GM12865 (cell line): Measurements from ENCODE around the gene TRABD2B.

Experiments
- DNase-seq: peaks from one replicate; pipeline ENCODE4 v3.0.0; 2010; ENCODE audit warnings: low read depth
- H3K4me3 ChIP-seq: 2 replicates; pipeline ENCODE4 v1.5.1; 2011; ENCODE audit warnings: mild to moderate bottlenecking, low read depth, low read length, control low read depth
- TF ChIP-seq, protein P1 (sequence below): IDR thresholded peaks from 2 replicates; pipeline ENCODE4 v1.5.1; 2011; ENCODE audit warnings: low read length, control low read depth, low read depth, inconsistent platforms; ENCODE audit not compliant: insufficient read depth; ENCODE audit errors: missing control alignments

The TRABD2B gene

DNA sequence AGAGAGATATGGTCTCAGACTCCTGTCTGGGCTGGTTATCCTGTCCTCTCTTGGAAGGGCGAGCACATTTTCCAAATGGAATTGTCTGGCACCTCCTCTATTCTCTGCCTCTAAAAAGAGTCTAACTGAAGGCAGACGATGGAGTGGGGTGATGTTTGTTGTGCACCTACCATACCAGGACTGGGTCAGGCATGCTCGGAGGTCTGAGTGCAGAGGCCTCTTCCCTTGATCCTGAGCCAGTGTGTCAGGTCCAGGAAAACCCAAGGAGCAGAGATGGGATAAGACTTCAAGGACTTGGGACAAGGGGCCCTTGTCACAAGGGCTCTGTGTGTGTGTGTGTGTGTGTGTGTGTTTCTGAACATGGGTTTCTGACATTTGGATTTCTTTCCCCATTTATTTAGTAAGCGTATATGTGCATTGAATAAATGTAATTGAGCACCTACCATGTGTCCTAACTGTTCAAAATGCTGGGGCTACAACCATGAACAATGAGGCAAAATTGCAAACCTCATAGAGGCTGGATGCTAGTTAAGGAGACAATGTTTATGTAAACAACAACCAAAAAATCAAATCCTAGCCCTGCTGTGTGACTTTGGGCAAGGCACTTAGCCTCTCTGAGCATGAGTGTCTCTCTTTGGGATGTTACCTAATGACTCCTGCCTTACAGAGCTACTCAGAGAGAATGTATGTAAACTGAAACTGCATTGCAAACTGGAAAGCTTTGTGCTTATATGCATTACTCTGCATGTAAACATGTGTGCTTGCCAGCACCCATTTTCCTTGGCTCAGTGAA lies 283.0 kb downstream of the TRABD2B start:
- TF ChIP-seq, protein P1, sequence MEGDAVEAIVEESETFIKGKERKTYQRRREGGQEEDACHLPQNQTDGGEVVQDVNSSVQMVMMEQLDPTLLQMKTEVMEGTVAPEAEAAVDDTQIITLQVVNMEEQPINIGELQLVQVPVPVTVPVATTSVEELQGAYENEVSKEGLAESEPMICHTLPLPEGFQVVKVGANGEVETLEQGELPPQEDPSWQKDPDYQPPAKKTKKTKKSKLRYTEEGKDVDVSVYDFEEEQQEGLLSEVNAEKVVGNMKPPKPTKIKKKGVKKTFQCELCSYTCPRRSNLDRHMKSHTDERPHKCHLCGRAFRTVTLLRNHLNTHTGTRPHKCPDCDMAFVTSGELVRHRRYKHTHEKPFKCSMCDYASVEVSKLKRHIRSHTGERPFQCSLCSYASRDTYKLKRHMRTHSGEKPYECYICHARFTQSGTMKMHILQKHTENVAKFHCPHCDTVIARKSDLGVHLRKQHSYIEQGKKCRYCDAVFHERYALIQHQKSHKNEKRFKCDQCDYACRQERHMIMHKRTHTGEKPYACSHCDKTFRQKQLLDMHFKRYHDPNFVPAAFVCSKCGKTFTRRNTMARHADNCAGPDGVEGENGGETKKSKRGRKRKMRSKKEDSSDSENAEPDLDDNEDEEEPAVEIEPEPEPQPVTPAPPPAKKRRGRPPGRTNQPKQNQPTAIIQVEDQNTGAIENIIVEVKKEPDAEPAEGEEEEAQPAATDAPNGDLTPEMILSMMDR = no peak
- H3K4me3 ChIP-seq = no peak overlapping the region
- DNase-seq = no peak

DNA sequence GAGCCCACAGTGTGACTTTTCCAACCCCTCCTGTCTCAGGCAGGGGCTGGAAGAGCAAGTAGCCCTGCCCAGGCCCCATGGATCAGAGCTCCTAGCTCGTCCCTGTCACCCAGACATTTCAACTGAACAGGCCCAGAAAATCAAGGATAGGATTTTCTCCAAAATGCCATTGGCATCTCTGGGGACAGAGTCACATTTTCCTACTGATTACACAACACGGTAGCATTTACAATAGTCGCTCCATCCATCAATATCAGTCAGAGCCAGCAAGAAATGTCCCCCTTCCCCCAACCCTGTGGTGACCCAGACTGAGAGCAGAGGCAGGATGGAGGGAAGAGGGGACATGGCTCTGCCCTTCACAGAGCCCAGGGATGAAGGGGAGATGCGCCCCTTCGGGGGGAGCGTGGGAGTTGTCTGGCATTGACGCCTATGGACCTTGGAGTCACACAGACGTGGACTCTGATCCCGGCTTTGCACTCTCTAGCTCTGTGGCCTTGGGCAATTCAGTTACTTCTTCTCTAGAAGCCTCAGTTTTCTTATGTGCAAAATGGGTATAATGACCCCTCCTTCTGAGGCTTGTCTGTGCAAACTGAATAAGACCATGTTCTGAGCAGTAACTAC lies 283.7 kb downstream of the TRABD2B start:
- TF ChIP-seq, protein P1 = no peak
- no peak overlapping the region for H3K4me3 ChIP-seq
- DNase-seq = no peak

DNA sequence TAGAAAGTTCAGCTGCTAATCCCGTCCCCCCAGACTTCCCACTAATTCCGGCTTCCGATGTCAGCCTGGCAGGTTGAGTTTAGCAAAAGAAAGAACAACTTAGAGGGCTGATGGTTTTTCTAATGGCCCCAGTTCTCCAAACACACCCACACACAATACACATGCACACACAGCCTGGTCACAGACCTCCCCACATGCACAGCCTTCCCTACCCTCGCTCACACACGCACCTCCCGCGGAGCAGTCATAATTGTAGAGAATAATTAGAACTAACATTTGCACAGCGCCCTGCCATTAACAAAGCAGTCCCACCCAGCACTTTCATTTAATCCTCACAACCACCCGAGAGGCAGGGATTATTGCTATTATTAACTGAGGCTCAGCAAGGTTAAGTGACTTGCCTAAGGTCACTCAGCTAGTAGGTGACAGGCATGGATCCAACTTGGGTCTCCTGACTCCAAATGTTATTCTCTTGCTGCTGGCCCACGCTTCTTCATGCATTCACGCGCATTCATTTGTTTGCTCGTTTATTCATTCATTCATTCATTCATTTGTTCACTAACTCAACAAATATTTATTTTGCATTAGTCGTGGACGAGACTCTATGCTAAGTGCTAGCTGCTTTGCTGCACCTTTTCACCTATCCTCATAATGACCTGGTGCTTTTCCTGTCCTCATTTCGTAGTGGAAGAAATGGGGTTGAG lies 284.4 kb downstream of the TRABD2B start:
- no peak for DNase-seq
- TF ChIP-seq, protein P1 = no peak
- H3K4me3 ChIP-seq = no peak overlapping the region

DNA sequence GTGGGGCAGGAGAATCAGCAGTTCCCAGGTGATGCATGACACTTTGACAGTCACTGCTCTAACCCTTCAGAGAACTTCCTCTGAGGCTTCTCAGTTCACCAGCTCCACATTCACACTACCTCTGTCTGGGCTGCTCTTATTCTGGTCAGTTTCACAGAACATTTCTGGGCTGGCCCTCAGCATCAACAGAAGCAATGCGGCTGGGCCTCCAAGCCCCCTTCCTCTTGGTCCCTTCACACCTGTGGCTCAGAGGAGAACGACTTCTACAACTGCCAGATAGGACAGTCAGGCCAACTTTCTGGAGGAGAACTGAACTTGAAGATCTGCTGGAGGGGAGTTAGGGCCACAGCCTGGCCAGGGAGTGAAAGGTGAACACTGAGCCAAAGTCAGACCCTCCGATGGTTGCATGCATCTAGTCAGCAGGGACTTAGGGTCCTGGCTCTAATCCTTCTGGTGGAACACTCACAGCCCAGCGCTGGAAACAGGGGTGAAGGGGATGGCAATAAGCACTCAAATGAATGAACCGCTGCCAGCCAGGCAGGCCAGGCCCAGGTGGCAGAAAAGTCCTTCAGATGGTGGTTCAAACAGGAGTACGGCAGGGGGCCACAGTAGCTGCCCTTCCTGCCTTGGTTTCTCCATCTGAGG lies 285.2 kb downstream of the TRABD2B start:
- TF ChIP-seq, protein P1 = no peak
- H3K4me3 ChIP-seq = no peak overlapping the region
- no peak for DNase-seq

DNA sequence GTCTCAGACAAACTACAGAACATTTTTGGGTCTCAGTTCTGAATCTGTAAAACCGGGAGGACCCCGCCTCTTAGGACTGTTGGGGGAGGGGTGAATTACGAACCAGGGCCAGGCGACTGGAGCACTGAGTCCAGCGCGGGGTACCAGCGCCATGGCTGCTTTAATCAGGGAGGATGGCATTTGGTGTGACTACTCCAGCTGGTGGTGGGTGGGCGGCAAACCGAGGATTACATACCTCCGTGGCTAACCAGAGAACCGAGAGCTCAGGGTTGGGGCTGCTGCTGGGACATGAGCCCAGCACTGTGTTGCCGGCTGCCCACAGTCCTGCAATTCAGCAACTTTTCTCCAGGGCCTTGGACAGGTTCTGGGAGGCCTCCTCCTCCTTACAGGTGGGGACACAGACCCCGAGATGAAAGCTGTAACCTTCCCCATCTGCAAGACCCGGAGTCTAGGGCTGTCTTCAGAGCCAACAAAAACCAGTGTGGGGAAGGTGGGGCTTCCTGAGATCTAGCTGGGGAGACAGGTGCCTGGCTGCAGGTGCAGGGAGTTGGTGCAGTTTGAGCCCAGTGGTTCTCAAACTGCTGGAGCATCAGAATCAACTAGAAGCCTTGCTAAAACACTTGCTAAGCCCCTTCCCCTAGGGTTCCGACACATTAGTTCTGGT lies 285.9 kb downstream of the TRABD2B start:
- no peak for DNase-seq
- no peak overlapping the region for H3K4me3 ChIP-seq
- TF ChIP-seq, protein P1 = no peak
